HepG2 (cell line): ENCODE measurements around the gene SPPL2B. TPM values are rescaled to one million over a fixed set of nuclear protein-coding genes. Genes with fewer than 3 reads are reported as not detected.

ENCODE experiments used
- ATAC-seq: fragments of 200-7000 bp; cut with Tn5 transposase; 3 replicates; pipeline ENCODE4 v1.9.1; 2020; ENCODE audit warnings: mild to moderate bottlenecking, moderate library complexity
- BruUV-seq: library from RNA; stranded (reverse); fragments of 400-500 nt; replicated peaks from 2 replicates; lab custom pipeline; 2021; lab: Mats Ljungman, UMichigan
- CTCF ChIA-PET: fragments of 300-600 bp; formaldehyde crosslinking; extraction: SDS; loops from one replicate; lab custom pipeline; 2021; ENCODE audit warnings: low total read pairs, inconsistent platforms, low intra/inter-chr PET ratio; lab: Yijun Ruan, JAX
- POLR2A ChIA-PET: fragments of 350-600 bp; sonication (Branson Sonifier 250); formaldehyde crosslinking; loops from one replicate; lab custom pipeline; 2020; ENCODE audit warnings: antibody characterized with exemption, inconsistent platforms; lab: Yijun Ruan, JAX
- DNase-seq: peaks from one replicate; pipeline ENCODE4 v3.0.0-alpha.2; 2015; ENCODE audit warnings: low spot score
- FAIRE-seq: peaks from 3 replicates; lab custom pipeline; 2011; peaks lifted over from hg19 to GRCh38; lab: Jason Lieb, UNC
- H2AFZ ChIP-seq: one replicate; pipeline ENCODE4 v1.6.1; 2011; ENCODE audit warnings: low read length, inconsistent platforms
- H3K27ac ChIP-seq: fragments of 300-600 bp; 3 replicates; pipeline ENCODE4 v1.8.0; 2011; ENCODE audit warnings: mixed run types, mild to moderate bottlenecking, mixed read lengths, low read length, inconsistent platforms; ENCODE audit not compliant: insufficient read depth; ENCODE audit errors: extremely low read length
- H3K27me3 ChIP-seq, 2 experiments: fragments of 200-600 bp in 1 of 2; 2 replicates in 1 of 2; 3 replicates in 1 of 2; pipeline versions ENCODE4 v1.6.0 to v1.8.0; 2011; ENCODE audit warnings: low read length in 2 of 2, mild to moderate bottlenecking in 2 of 2, moderate library complexity in 2 of 2, inconsistent platforms in 1 of 2; ENCODE audit not compliant: insufficient read depth in 2 of 2, control insufficient read depth in 1 of 2
- H3K36me3 ChIP-seq, 2 experiments: fragments of 200-600 bp in 1 of 2; replicated peaks in 1 of 2; 2 replicates in 1 of 2; 3 replicates in 1 of 2; pipeline versions ENCODE4 v1.5.1 to v1.8.0; 2011; ENCODE audit warnings: low read length in 2 of 2, inconsistent platforms in 1 of 2; ENCODE audit not compliant: insufficient read depth in 2 of 2, control insufficient read depth in 1 of 2
- H3K4me1 ChIP-seq: 2 replicates; pipeline ENCODE4 v1.5.1; 2012; ENCODE audit warnings: low read length, inconsistent platforms; ENCODE audit not compliant: insufficient read depth
- H3K4me2 ChIP-seq: 2 replicates; pipeline ENCODE4 v1.6.0; 2011; ENCODE audit warnings: low read depth, low read length, inconsistent platforms
- H3K4me3 ChIP-seq, 3 experiments: fragments of 200-600 bp in 1 of 3; sonication (generic), shearing (Covaris generic) in 1 of 3; replicated peaks in 1 of 3; 2 replicates each; pipeline ENCODE4 v1.5.1; 2011 to 2016; ENCODE audit warnings: low read length in 3 of 3, inconsistent platforms in 2 of 3, low read depth in 2 of 3, mild to moderate bottlenecking in 2 of 3, control low read depth in 1 of 3, mixed read lengths in 1 of 3; ENCODE audit not compliant: insufficient read depth in 1 of 3
- H3K79me2 ChIP-seq: one replicate; pipeline ENCODE4 v1.6.1; 2011; ENCODE audit warnings: low read length, inconsistent platforms; ENCODE audit not compliant: insufficient read depth
- H3K9ac ChIP-seq: 2 replicates; pipeline ENCODE4 v1.6.0; 2011; ENCODE audit warnings: mild to moderate bottlenecking, low read depth, low read length, inconsistent platforms; ENCODE audit not compliant: insufficient read depth
- H3K9me3 ChIP-seq: 2 replicates; pipeline ENCODE4 v1.5.1; 2012; ENCODE audit warnings: mild to moderate bottlenecking, low read length
- H4K20me1 ChIP-seq: 2 replicates; pipeline ENCODE4 v1.6.0; 2011; ENCODE audit warnings: inconsistent platforms, mild to moderate bottlenecking, low read length, moderate library complexity; ENCODE audit not compliant: insufficient read depth
- CSRNP2 ChIP-seq: sonication (generic); formaldehyde crosslinking; conservative IDR thresholded peaks from 2 replicates; pipeline ENCODE4 v1.8.0; 2022; ENCODE audit warnings: low read depth, missing genetic modification reagents
- RBFOX2 ChIP-seq: fragments of 200-400 bp; formaldehyde crosslinking; IDR thresholded peaks from 2 replicates; pipeline ENCODE4 v1.6.1; 2017; ENCODE audit warnings: low read depth, mild to moderate bottlenecking, low read length
- ZFYVE20 ChIP-seq: sonication (generic); formaldehyde crosslinking; IDR thresholded peaks from 2 replicates; pipeline ENCODE4 v1.8.0; 2023; ENCODE audit warnings: low read depth, mild to moderate bottlenecking, moderate library complexity, missing genetic modification reagents, borderline replicate concordance
- ZNF572 ChIP-seq: sonication (generic); formaldehyde crosslinking; IDR thresholded peaks from 2 replicates; pipeline ENCODE4 v1.5.1; 2020; ENCODE audit warnings: mild to moderate bottlenecking, missing genetic modification reagents
- WGBS: methylation state at CpG from one replicate; pipeline ENCODE4 v1.1.6; 2017; ENCODE audit warnings: low lambda C conversion rate; 5-methylcytosine and 5-hydroxymethylcytosine counted together
- in situ Hi-C: cut with HindIII; loops from 2 replicates; pipeline ENCODE4 v1.10.0; 2017; ENCODE audit warnings: low pct_unique_long_range_greater_than_20kb; ENCODE audit not compliant: extremely low pct_ligation_motif_present
- intact Hi-C: fragments of 100-400 bp; cut with micrococcal nuclease; formaldehyde crosslinking; loops from one replicate; pipeline ENCODE4 v1.10.0; 2022; ENCODE audit not compliant: unreplicated experiment
- polyA plus RNA-seq, 8 experiments: library from polyadenylated mRNA; depleted of rRNA in 3 of 8; stranded (reverse) in 7 of 8; unstranded in 1 of 8; fragments of >200 nt; fragmentation: Illumina TruSeq in 4 of 8; extraction: Trizol in 4 of 8; gene quantifications; 2 replicates each; pipeline versions ENCODE4 v1.2.1 to v1.2.3, GENCODE V29; 2011 to 2016; ENCODE audit warnings: low read depth in 4 of 8, missing spikeins in 1 of 8, mixed read lengths in 1 of 8; ENCODE audit not compliant: insufficient read depth in 1 of 8
- total RNA-seq, 5 experiments: library from RNA; depleted of rRNA; stranded (reverse); fragments of >200 nt; fragmentation: Illumina TruSeq; extraction: Trizol; gene quantifications; 2 replicates each; pipeline ENCODE4 v1.2.3, GENCODE V29; 2016; ENCODE audit warnings: low read depth in 1 of 5

SPPL2B gene
- total and polyA plus RNA-seq, 2 of the 13 experiments (the other 11 are each of a cell fraction or from before 2014, with no cell fraction given): 14.9 to 15.2 TPM

DNA sequence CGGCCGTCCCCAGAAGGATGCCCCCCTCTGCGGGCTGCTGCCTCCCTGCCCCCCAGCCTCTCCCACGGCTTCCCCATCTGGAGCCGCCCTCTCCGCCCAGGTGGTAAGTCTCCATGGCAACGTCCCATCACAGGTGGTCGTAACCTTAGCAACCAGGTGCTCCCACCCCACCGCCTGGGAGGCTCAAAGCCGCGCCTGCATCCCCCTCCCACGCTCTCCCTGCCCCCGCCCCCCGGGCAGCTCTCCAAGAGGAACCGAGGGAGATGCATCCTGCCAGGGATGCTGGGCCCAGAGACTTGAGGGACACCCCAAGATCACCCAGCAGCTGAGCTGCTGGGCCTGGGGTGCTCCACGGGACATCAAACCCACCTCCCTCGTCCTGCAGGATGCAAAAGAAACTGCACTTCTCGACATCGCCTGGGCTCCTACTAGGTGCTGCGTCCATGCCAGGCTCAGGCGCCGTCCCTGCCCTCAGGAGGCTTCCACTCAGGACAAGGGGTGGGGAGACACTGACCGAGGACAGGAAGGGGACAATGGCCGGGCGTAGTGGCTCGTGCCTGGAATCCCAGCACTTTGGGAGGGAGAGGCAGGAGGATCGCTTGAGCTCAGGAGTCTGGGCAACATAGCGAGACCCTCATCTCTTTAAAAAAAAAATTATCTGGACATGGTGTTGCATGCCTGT, 15.5 kb upstream of the SPPL2B start:
- no peaks in the 10 kb centered on the region for H3K36me3 ChIP-seq
- H3K4me1 ChIP-seq: peaks cover 37% of the 10 kb centered on the region
- H2AFZ ChIP-seq: no peak overlapping the region
- intact Hi-C loops: loop anchor here (10.0 kb wide), 2 partner anchors 78 to 302 kb away; partner anchors contain the start of genes PLEKHJ1 and SF3A2
- no peaks in the 10 kb centered on the region for H3K79me2 ChIP-seq
- no TSS peak for BruUV-seq
- in situ Hi-C loops: loop anchor here (10.0 kb wide), 2 partner anchors 78 to 158 kb away; partner anchors contain the start of genes AP3D1, PLEKHJ1 and SF3A2
- no peak for DNase-seq
- TF ChIP-seq ZFYVE20 (CRISPR knock-in tag) (no peak), ZNF572 (CRISPR knock-in tag) (no peak), CSRNP2 (CRISPR knock-in tag) (no peak), RBFOX2 (no peak)
- 56% methylated on average over 15 of the region's 28 CpGs for WGBS
- POLR2A ChIA-PET: no interaction called here
- H3K4me2 ChIP-seq: no peak overlapping the region
- H3K9me3 ChIP-seq: peaks cover 9% of the 10 kb centered on the region
- H3K9ac ChIP-seq: no peak overlapping the region
- no peak for FAIRE-seq
- no peak overlapping the region for H3K4me3 ChIP-seq
- no peak overlapping the region for H3K27ac ChIP-seq
- H4K20me1 ChIP-seq: no peaks in the 10 kb centered on the region
- no peak for ATAC-seq
- H3K27me3 ChIP-seq: peaks cover 10 to 24% of the 10 kb centered on the region in 2 experiments
- CTCF ChIA-PET: interaction anchor here (0.8 kb wide), 1 partner anchor 78 kb away, joined by 3 read pairs; no protein-coding TSS in a partner anchor
